Activated T-helper 2 cell treated with anti-CD3 and anti-CD28 coated beads, Interferon-gamma antibody, Interleukin-2, Interleukin-4, amounts not matched to agents 10 μg/mL and 5 μg/mL and 100 μg/mL, durations not matched to agents 14 hours and 24 hours and 36 hours (primary cell): Measurements from ENCODE around the gene ACTBL2. TPM values are rescaled to one million over a fixed set of nuclear protein-coding genes. Genes with fewer than 3 reads are reported as not detected.
"Not testable (repeated sequence)": the region's sequence is repeated elsewhere in the genome, so short reads cannot be mapped to it uniquely, and the experiment has no call there.

Experiments used
- DNase-seq: peaks from one replicate; pipeline ENCODE4 v3.0.0; 2021; ENCODE audit warnings: low spot score
- H3K27ac Mint-ChIP-seq: one replicate; pipeline ENCODE4 v1.8.0; 2021; ENCODE audit warnings: mixed read lengths
- H3K27me3 Mint-ChIP-seq: one replicate; pipeline ENCODE4 v1.8.0; 2021; ENCODE audit warnings: low read depth, mixed read lengths
- H3K36me3 Mint-ChIP-seq: one replicate; pipeline ENCODE4 v1.8.0; 2021; ENCODE audit warnings: low read depth, mixed read lengths
- H3K4me1 Mint-ChIP-seq: one replicate; pipeline ENCODE4 v1.8.0; 2021; ENCODE audit warnings: low read depth, mixed read lengths
- H3K4me3 Mint-ChIP-seq: one replicate; pipeline ENCODE4 v1.8.0; 2021; ENCODE audit warnings: low read depth, mild to moderate bottlenecking, moderate library complexity, mixed read lengths
- H3K9me3 Mint-ChIP-seq: one replicate; pipeline ENCODE4 v1.8.0; 2021; ENCODE audit warnings: mixed read lengths
- intact Hi-C: fragments of 100-400 bp; cut with micrococcal nuclease; formaldehyde crosslinking; loops from one replicate; pipeline ENCODE4 v1.15.1; 2023
- total RNA-seq: library from RNA; stranded (reverse); gene quantifications from 2 replicates; pipeline ENCODE4 v1.2.3, GENCODE V29; 2022

The ACTBL2 gene
- total RNA-seq: not detected in 2 replicates

DNA sequence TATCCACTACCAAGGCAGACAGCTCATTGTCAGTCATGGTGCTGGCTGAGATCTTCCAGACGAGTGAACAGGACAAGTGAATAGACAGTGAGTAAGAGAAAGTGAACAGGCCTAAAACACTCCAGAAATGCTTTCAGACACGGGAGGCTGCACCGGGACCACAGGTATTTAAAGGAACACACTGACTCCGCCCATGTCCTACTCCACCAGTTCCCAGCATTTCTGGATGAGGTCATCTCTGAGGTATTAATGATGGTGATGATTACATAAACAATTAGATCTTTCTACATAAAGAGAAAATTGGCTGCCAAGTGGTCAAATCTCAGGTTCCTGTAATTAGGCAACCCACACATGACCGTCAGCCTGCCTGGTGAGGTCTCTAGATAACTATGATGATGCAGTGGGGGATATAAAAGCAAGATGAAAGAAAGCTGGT is at the start of gene ACTBL2:
Gene ACTBL2 (minus strand): TSS at position 141 of the 436 bp plus-strand sequence. CDS start 104 bp downstream, at position 37.
- Mint-ChIP-seq H3K9me3 (no peaks in the 10 kb centered on the region), H3K36me3 (no peaks in the 10 kb centered on the region), H3K27me3 (peaks cover 19% of the 10 kb centered on the region), H3K4me1 (no peaks in the 10 kb centered on the region), H3K4me3 (no peak within 1 kb of the TSS), H3K27ac (no peak within 1 kb of the TSS)
- DNase-seq: no peak
- intact Hi-C loops: no loop called here

DNA sequence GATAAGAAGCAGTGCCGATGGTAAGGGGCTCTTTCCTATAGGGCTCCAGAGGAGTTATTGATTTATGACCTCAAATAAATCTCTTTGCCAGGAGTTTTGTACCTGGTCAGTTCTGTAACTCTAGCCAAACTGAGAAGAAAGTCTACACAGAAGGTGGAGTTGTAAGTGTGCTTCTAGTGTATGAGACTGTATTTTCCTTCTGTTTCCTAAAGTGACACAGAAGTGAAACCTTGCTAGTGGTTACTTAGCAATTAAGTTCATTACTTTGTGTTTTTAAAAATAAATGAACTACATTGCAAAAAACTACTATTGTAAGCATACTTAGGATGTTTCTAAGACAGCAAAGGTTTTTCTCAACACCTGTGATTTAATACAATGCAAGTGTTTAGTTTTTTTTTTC is 48.7 kb upstream of the ACTBL2 start:
- no peak overlapping the region for H3K27ac Mint-ChIP-seq
- intact Hi-C loops: no loop called here
- no peaks in the 10 kb centered on the region for H3K36me3 Mint-ChIP-seq
- no peak overlapping the region for H3K4me3 Mint-ChIP-seq
- H3K9me3 Mint-ChIP-seq: no peaks in the 10 kb centered on the region
- peaks cover 1% of the 10 kb centered on the region for H3K27me3 Mint-ChIP-seq
- DNase-seq: no peak
- peaks cover 11% of the 10 kb centered on the region for H3K4me1 Mint-ChIP-seq

DNA sequence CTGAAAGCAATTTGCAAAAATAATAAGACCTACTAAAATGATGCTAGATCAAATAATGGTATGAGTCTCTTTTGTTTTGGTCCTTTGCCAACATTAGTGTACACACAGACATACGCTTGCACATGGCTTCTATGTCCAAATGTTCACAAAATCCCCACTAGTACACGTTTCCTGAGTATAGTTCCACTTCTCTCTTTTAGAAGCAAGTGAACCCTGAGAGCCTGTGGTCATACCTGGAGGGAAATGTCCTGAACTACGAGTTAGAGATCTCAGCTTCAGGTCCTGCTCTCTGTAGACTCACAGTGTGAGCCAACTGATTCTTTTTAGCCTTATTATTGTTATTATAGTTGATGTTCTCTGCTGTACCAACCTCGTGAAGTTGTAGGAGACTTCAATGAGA is 47.3 kb upstream of the ACTBL2 start:
- H3K36me3 Mint-ChIP-seq: no peaks in the 10 kb centered on the region
- peaks cover 1% of the 10 kb centered on the region for H3K27me3 Mint-ChIP-seq
- H3K4me3 Mint-ChIP-seq: no peak overlapping the region
- H3K4me1 Mint-ChIP-seq: peaks cover 11% of the 10 kb centered on the region
- DNase-seq: no peak
- no peak overlapping the region for H3K27ac Mint-ChIP-seq
- H3K9me3 Mint-ChIP-seq: no peaks in the 10 kb centered on the region
- intact Hi-C loops: no loop called here

- DNase-seq: no peak
These were observed 45.3 kb upstream of the ACTBL2 start for GRCh38 chr5:57527870-57528269.

GRCh38 chr5:57524348-57525060 is 41.9 kb upstream of the ACTBL2 start:
- peaks cover 4% of the 10 kb centered on the region for H3K4me1 Mint-ChIP-seq
- peaks cover 1% of the 10 kb centered on the region for H3K27me3 Mint-ChIP-seq
- no peaks in the 10 kb centered on the region for H3K36me3 Mint-ChIP-seq
- no peak for DNase-seq
- H3K4me3 Mint-ChIP-seq: no peak overlapping the region
- intact Hi-C loops: no loop called here
- peaks cover 11% of the 10 kb centered on the region for H3K9me3 Mint-ChIP-seq
- no peak overlapping the region for H3K27ac Mint-ChIP-seq

More at GRCh38 chr5:57527870-57528269, 45.3 kb upstream of the ACTBL2 start:
- H3K4me3 Mint-ChIP-seq: no peak overlapping the region
- H3K27ac Mint-ChIP-seq: no peak overlapping the region
- H3K36me3 Mint-ChIP-seq: no peaks in the 10 kb centered on the region
- peaks cover 11% of the 10 kb centered on the region for H3K4me1 Mint-ChIP-seq
- intact Hi-C loops: no loop called here
- no peaks in the 10 kb centered on the region for H3K9me3 Mint-ChIP-seq
- peaks cover 1% of the 10 kb centered on the region for H3K27me3 Mint-ChIP-seq

GRCh38 chr5:57522477-57522876 is 39.9 kb upstream of the ACTBL2 start:
- H3K27ac Mint-ChIP-seq, H3K4me1 Mint-ChIP-seq, DNase-seq, H3K27me3 Mint-ChIP-seq, H3K36me3 Mint-ChIP-seq, H3K4me3 Mint-ChIP-seq, intact Hi-C loops: not testable (repeated sequence)
- peaks cover 19% of the 10 kb centered on the region for H3K9me3 Mint-ChIP-seq

GRCh38 chr5:57518415-57518814 is 35.8 kb upstream of the ACTBL2 start:
- H3K36me3 Mint-ChIP-seq, DNase-seq, H3K27me3 Mint-ChIP-seq, H3K4me3 Mint-ChIP-seq, H3K27ac Mint-ChIP-seq, intact Hi-C loops, H3K4me1 Mint-ChIP-seq: not testable (repeated sequence)
- peaks cover 19% of the 10 kb centered on the region for H3K9me3 Mint-ChIP-seq

DNA sequence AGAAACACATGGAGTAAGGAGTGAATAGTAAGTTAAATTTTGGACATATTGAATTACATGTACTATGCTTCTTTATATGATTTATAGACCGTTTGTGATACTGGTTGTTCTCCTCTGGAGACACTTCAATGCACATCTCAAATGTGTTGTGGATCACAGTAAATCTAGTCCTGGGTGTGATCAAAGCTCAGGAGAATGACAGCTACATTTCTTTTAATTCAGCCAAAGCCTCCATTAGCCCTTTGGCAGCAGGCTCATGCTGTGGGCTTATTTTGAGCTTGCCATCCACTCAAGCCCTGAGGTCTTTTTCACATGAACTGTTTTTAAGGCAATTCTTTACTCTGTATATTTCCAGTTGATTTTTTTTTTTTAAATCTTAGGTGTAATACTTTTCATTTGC is 34.6 kb upstream of the ACTBL2 start:
- intact Hi-C loops: no loop called here
- no peaks in the 10 kb centered on the region for H3K4me1 Mint-ChIP-seq

DNA sequence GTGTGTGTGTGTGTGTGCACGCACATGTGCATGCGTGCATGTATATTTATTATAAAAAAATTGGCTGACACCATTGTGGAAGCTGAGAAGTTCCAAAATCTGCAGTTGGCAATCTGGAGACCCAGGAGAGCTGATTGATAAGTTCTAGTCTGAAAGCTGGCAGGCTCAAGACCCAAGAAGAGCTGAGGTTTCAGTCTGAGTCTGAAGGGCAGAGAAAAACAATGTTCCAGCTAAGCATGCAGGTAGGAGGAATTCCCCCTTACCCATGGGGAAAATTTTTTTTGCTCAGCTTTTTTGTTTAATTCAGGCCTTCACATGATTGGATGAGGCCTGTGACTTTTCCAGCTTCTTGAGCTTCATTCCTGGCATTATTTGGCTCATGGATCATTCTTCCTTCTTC is 31.2 kb upstream of the ACTBL2 start:
- peaks cover 2% of the 10 kb centered on the region for H3K9me3 Mint-ChIP-seq
- no peak overlapping the region for H3K4me3 Mint-ChIP-seq
- no peaks in the 10 kb centered on the region for H3K36me3 Mint-ChIP-seq
- H3K4me1 Mint-ChIP-seq: no peaks in the 10 kb centered on the region
- H3K27me3 Mint-ChIP-seq: peaks cover 10% of the 10 kb centered on the region
- no peak for DNase-seq
- H3K27ac Mint-ChIP-seq: no peak overlapping the region
- intact Hi-C loops: no loop called here

More for the DNA sequence above, 34.6 kb upstream of the ACTBL2 start:
- Mint-ChIP-seq H3K27ac (no peak overlapping the region), H3K27me3 (no peaks in the 10 kb centered on the region), H3K4me3 (no peak overlapping the region), H3K36me3 (no peaks in the 10 kb centered on the region), H3K9me3 (peaks cover 19% of the 10 kb centered on the region)
- DNase-seq: no peak

DNA sequence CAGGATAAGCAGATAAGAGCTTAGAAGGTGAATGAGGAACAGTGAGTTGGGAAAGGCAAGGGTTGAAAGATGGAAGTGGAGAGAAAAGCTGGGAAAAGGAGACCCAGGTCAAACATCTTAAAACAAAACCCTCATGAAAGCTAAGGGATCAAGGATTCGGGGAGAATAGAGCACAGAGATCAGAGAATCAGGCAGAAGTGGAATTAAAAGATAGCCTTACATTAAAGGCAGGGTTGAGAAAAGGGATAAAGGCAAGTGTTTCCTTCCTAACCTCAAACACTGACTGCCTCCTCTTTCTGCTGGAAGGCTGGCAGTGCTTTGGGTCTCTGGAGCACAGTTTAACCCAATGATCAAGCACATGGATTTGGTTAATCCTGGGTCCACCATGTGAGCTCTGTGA is 28.7 kb upstream of the ACTBL2 start:
- intact Hi-C loops: no loop called here
- H3K4me1 Mint-ChIP-seq: no peaks in the 10 kb centered on the region
- no peak overlapping the region for H3K4me3 Mint-ChIP-seq

GRCh38 chr5:57509501-57510260 is 27.1 kb upstream of the ACTBL2 start:
- DNase-seq: no peak
- peaks cover 22% of the 10 kb centered on the region for H3K27me3 Mint-ChIP-seq
- no peak overlapping the region for H3K4me3 Mint-ChIP-seq
- intact Hi-C loops: no loop called here
- no peak overlapping the region for H3K27ac Mint-ChIP-seq
- no peaks in the 10 kb centered on the region for H3K9me3 Mint-ChIP-seq
- H3K4me1 Mint-ChIP-seq: no peaks in the 10 kb centered on the region
- H3K36me3 Mint-ChIP-seq: no peaks in the 10 kb centered on the region

More for the DNA sequence above, 28.7 kb upstream of the ACTBL2 start:
- Mint-ChIP-seq H3K27ac (no peak overlapping the region), H3K9me3 (no peaks in the 10 kb centered on the region), H3K36me3 (no peaks in the 10 kb centered on the region), H3K27me3 (peaks cover 22% of the 10 kb centered on the region)
- no peak for DNase-seq

GRCh38 chr5:57508211-57508610 is 25.6 kb upstream of the ACTBL2 start:
- H3K36me3 Mint-ChIP-seq: no peaks in the 10 kb centered on the region
- peaks cover 27% of the 10 kb centered on the region for H3K27me3 Mint-ChIP-seq
- intact Hi-C loops: no loop called here
- H3K4me1 Mint-ChIP-seq: peaks cover 2% of the 10 kb centered on the region
- no peak for DNase-seq
- H3K9me3 Mint-ChIP-seq: no peaks in the 10 kb centered on the region
- no peak overlapping the region for H3K27ac Mint-ChIP-seq
- no peak overlapping the region for H3K4me3 Mint-ChIP-seq
